ENCODE results near the gene FOXP1. TPM values are rescaled to one million over a fixed set of nuclear protein-coding genes. Genes with fewer than 3 reads are reported as not detected.

Gene FOXP1
- total RNA-seq, 1 donor from 2014 or later = 107 TPM

DNA sequence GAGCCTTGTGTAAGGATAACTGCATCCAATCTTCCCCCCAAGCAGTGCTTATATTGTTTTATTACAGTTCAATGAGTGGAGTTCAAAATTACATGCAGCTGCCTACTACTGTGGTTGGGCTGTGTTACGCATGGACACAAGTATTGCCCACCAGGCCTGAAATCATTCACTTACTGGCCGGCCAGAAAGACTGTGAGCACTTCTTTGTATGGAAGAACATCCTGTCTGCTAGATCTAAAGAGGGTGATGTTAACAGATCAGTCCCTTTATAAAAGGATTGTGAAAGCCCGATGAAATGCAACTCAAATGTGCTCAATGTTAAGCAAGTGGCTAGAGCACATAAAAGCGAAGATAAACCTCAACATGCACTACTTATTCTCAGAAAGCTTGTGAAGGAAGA is 132.5 kb downstream of the FOXP1 start:
- Mint-ChIP-seq H3K4me1 (ENCODE audit: low read depth, unreplicated experiment) (peaks cover 58% of the 10 kb centered on the region), H3K36me3 (ENCODE audit: low read depth, unreplicated experiment) (peaks cover 3% of the 10 kb centered on the region), H3K4me3 (ENCODE audit: unreplicated experiment) (no peak overlapping the region), H3K9me3 (ENCODE audit: unreplicated experiment) (no peaks in the 10 kb centered on the region), H3K27me3 (ENCODE audit: low read depth, unreplicated experiment) (no peaks in the 10 kb centered on the region), H3K27ac (ENCODE audit: unreplicated experiment) (no peak overlapping the region)
- Histone ChIP-seq H3K4me2 (ENCODE audit: low read length) (no peak overlapping the region), H3K9me3 (ENCODE audit: insufficient read depth, low read depth, low read length) (no peaks in the 10 kb centered on the region), H3K4me1 (ENCODE audit: insufficient read depth, low read length) (peaks cover 6% of the 10 kb centered on the region), H3K27me3 (ENCODE audit: insufficient read depth, low read length) (no peaks in the 10 kb centered on the region), H3K79me2 (ENCODE audit: insufficient read depth, low read length) (peaks cover 95% of the 10 kb centered on the region), H3K9ac (ENCODE audit: low read length) (no peak overlapping the region), H3K27ac (ENCODE audit: low read depth, low read length) (no peak overlapping the region), H3K4me3 (ENCODE audit: insufficient read depth, low read depth, low read length) (no peak overlapping the region), H4K20me1 (ENCODE audit: insufficient read depth, low read length) (peaks cover 77% of the 10 kb centered on the region), H3K36me3 (ENCODE audit: insufficient read depth, low read length) (no peaks in the 10 kb centered on the region), H2AFZ (ENCODE audit: low read depth, low read length) (no peak overlapping the region)
- TF ChIP-seq EZH2 (IDR thresholded peaks at IDR 0.05; ENCODE audit: insufficient read depth, low read length) = no peak
- TF ChIP-seq, protein P1, sequence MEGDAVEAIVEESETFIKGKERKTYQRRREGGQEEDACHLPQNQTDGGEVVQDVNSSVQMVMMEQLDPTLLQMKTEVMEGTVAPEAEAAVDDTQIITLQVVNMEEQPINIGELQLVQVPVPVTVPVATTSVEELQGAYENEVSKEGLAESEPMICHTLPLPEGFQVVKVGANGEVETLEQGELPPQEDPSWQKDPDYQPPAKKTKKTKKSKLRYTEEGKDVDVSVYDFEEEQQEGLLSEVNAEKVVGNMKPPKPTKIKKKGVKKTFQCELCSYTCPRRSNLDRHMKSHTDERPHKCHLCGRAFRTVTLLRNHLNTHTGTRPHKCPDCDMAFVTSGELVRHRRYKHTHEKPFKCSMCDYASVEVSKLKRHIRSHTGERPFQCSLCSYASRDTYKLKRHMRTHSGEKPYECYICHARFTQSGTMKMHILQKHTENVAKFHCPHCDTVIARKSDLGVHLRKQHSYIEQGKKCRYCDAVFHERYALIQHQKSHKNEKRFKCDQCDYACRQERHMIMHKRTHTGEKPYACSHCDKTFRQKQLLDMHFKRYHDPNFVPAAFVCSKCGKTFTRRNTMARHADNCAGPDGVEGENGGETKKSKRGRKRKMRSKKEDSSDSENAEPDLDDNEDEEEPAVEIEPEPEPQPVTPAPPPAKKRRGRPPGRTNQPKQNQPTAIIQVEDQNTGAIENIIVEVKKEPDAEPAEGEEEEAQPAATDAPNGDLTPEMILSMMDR (IDR thresholded peaks at IDR 0.05; ENCODE audit: insufficient read depth, low read depth, low read length) = no peak
- DNase-seq (ENCODE audit: low read depth) = no peak
- FAIRE-seq = no peak

DNA sequence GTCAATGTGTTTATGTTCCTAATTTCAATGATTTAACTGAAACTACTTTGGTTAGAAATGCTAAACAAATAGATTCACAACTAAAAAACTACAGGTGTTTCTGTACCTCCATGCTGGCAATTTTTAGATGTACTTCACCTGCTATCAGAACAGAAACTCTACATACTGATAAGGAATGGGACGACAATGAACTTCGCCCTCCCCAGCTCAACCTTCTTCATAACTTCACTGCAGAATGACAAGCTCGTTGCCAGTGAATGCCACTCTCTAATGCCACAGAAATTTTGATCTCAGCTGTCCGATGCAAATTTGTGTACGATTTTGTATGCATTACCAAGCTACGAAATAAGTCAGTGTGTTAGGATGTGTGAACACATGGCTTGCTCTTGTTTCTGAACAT is 133.4 kb downstream of the FOXP1 start:
- H3K9me3 Mint-ChIP-seq (ENCODE audit: unreplicated experiment) = no peaks in the 10 kb centered on the region
- Histone ChIP-seq H3K27me3 (ENCODE audit: insufficient read depth, low read length) (no peaks in the 10 kb centered on the region), H3K79me2 (ENCODE audit: insufficient read depth, low read length) (peaks cover 95% of the 10 kb centered on the region), H3K4me1 (ENCODE audit: insufficient read depth, low read length) (peaks cover 4% of the 10 kb centered on the region), H3K4me3 (ENCODE audit: insufficient read depth, low read depth, low read length) (no peak overlapping the region), H2AFZ (ENCODE audit: low read depth, low read length) (no peak overlapping the region), H3K36me3 (ENCODE audit: insufficient read depth, low read length) (no peaks in the 10 kb centered on the region), H3K9ac (ENCODE audit: low read length) (no peak overlapping the region), H4K20me1 (ENCODE audit: insufficient read depth, low read length) (peaks cover 70% of the 10 kb centered on the region), H3K4me2 (ENCODE audit: low read length) (no peak overlapping the region), H3K27ac (ENCODE audit: low read depth, low read length) (no peak overlapping the region), H3K9me3 (ENCODE audit: insufficient read depth, low read depth, low read length) (no peaks in the 10 kb centered on the region)
- peaks cover 56% of the 10 kb centered on the region for H3K4me1 Mint-ChIP-seq (ENCODE audit: low read depth, unreplicated experiment)
- no peak for FAIRE-seq
- TF ChIP-seq, protein P1 (IDR thresholded peaks at IDR 0.05; ENCODE audit: insufficient read depth, low read depth, low read length) = no peak
- TF ChIP-seq EZH2 (IDR thresholded peaks at IDR 0.05; ENCODE audit: insufficient read depth, low read length) = no peak
- H3K27me3 Mint-ChIP-seq (ENCODE audit: low read depth, unreplicated experiment) = no peaks in the 10 kb centered on the region
- DNase-seq (ENCODE audit: low read depth) = no peak
- H3K27ac Mint-ChIP-seq (ENCODE audit: unreplicated experiment) = no peak overlapping the region
- no peak overlapping the region for H3K4me3 Mint-ChIP-seq (ENCODE audit: unreplicated experiment)
- H3K36me3 Mint-ChIP-seq (ENCODE audit: low read depth, unreplicated experiment) = peaks cover 3% of the 10 kb centered on the region

DNA sequence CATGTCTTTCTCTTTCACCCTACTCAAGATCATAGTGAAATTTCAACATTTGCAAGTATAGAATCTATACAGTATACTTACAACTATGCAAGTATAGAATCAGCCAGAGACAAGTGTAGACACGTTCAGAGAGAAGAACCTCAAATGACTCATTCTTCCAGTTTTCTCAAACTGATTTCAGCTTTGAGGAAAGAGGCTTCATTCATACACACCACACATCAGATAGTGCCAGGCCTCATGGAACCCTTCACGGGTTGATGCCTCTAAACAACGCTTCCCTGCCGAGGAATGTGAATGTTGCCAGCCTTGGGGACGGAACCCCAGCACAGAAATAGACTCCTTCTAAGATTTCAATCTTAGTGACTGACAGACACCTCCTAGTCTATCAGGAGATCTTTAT is 135.7 kb downstream of the FOXP1 start:
- H3K4me2 ChIP-seq (ENCODE audit: low read length) = no peak overlapping the region
- no peaks in the 10 kb centered on the region for H3K27me3 ChIP-seq (ENCODE audit: insufficient read depth, low read length)
- DNase-seq (ENCODE audit: low read depth) (peak; percentile 50), FAIRE-seq (peak; percentile 34)
- Mint-ChIP-seq H3K9me3 (ENCODE audit: unreplicated experiment) (no peaks in the 10 kb centered on the region), H3K4me3 (ENCODE audit: unreplicated experiment) (no peak overlapping the region), H3K36me3 (ENCODE audit: low read depth, unreplicated experiment) (peaks cover 6% of the 10 kb centered on the region), H3K4me1 (ENCODE audit: low read depth, unreplicated experiment) (peaks cover 67% of the 10 kb centered on the region), H3K27ac (ENCODE audit: unreplicated experiment) (peak overlapping the region; percentile 96), H3K27me3 (ENCODE audit: low read depth, unreplicated experiment) (no peaks in the 10 kb centered on the region)
- H3K36me3 ChIP-seq (ENCODE audit: insufficient read depth, low read length) = no peaks in the 10 kb centered on the region
- H3K4me1 ChIP-seq (ENCODE audit: insufficient read depth, low read length) = peaks cover 17% of the 10 kb centered on the region
- no peak overlapping the region for H3K27ac ChIP-seq (ENCODE audit: low read depth, low read length)
- no peak overlapping the region for H2AFZ ChIP-seq (ENCODE audit: low read depth, low read length)
- peaks cover 62% of the 10 kb centered on the region for H4K20me1 ChIP-seq (ENCODE audit: insufficient read depth, low read length)
- no peak overlapping the region for H3K4me3 ChIP-seq (ENCODE audit: insufficient read depth, low read depth, low read length)
- TF ChIP-seq EZH2 (IDR thresholded peaks at IDR 0.05; ENCODE audit: insufficient read depth, low read length) = no peak
- TF ChIP-seq, protein P1 (IDR thresholded peaks at IDR 0.05; ENCODE audit: insufficient read depth, low read depth, low read length) = no peak
- no peaks in the 10 kb centered on the region for H3K9me3 ChIP-seq (ENCODE audit: insufficient read depth, low read depth, low read length)
- H3K9ac ChIP-seq (ENCODE audit: low read length) = no peak overlapping the region
- peaks cover 93% of the 10 kb centered on the region for H3K79me2 ChIP-seq (ENCODE audit: insufficient read depth, low read length)

Measured in astrocyte (in vitro differentiated cells and primary cell).